Astrocyte (in vitro differentiated cells and primary cell): ENCODE data around the gene FLNC.

Source experiments
- CTCF ChIP-seq: IDR thresholded peaks from 2 replicates; pipeline ENCODE4 v1.5.1; 2011; ENCODE audit warnings: low read depth, mild to moderate bottlenecking, inconsistent platforms, low read length, moderate library complexity; ENCODE audit not compliant: insufficient read depth
- EZH2 ChIP-seq: IDR thresholded peaks from 2 replicates; pipeline ENCODE4 v1.6.1; 2012; ENCODE audit warnings: mild to moderate bottlenecking, low read length, inconsistent platforms; ENCODE audit not compliant: insufficient read depth

- TF ChIP-seq CTCF (peak; percentile 56), EZH2 (no peak)
These were observed 49.9 kb downstream of the FLNC start for GRCh38 chr7:128879939-128880746.
